WTC11 (cell line): ENCODE data around the gene GAL3ST1. TPM values are rescaled to one million over a fixed set of nuclear protein-coding genes. Genes with fewer than 3 reads are reported as not detected.

Experiments used
- ATAC-seq: fragments of 200-7000 bp; cut with Tn5 transposase; 2 replicates; pipeline ENCODE4 v1.10.0; 2021; ENCODE audit warnings: mild to moderate bottlenecking, moderate library complexity
- CTCF ChIA-PET: fragments of 300-600 bp; sonication (Branson Sonifier 250); formaldehyde crosslinking; loops from one replicate; lab custom pipeline; 2021; ENCODE audit warnings: antibody characterized with exemption; lab: Charles Lee
- POLR2A ChIA-PET: fragments of 350-600 bp; sonication (Branson Sonifier 250); formaldehyde crosslinking; loops from one replicate; lab custom pipeline; 2021; ENCODE audit warnings: antibody characterized with exemption; lab: Charles Lee
- DNase-seq: peaks from one replicate; pipeline ENCODE4 v3.0.0; 2021; ENCODE audit warnings: low spot score
- H3K27ac Mint-ChIP-seq: 2 replicates; pipeline ENCODE4 v1.8.0; 2021; ENCODE audit warnings: mixed read lengths
- H3K27me3 Mint-ChIP-seq: 2 replicates; pipeline ENCODE4 v1.8.0; 2021; ENCODE audit warnings: low read depth, mild to moderate bottlenecking, moderate library complexity, mixed read lengths
- H3K36me3 Mint-ChIP-seq: 2 replicates; pipeline ENCODE4 v1.8.0; 2021; ENCODE audit warnings: mixed read lengths
- H3K4me1 Mint-ChIP-seq: 2 replicates; pipeline ENCODE4 v1.8.0; 2022; ENCODE audit warnings: mixed read lengths
- H3K4me3 Mint-ChIP-seq: 2 replicates; pipeline ENCODE4 v1.8.0; 2021; ENCODE audit warnings: mild to moderate bottlenecking, moderate library complexity, mixed read lengths
- H3K9me3 Mint-ChIP-seq: 2 replicates; pipeline ENCODE4 v1.8.0; 2021; ENCODE audit warnings: mixed read lengths
- ARID4B ChIP-seq: sonication (generic); formaldehyde crosslinking; IDR thresholded peaks from 2 replicates; pipeline ENCODE4 v1.8.0; 2023; ENCODE audit warnings: missing genetic modification reagents, mild to moderate bottlenecking, borderline replicate concordance
- CREB1 ChIP-seq: sonication (generic); formaldehyde crosslinking; IDR thresholded peaks from 2 replicates; pipeline ENCODE4 v1.8.0; 2023; ENCODE audit warnings: mild to moderate bottlenecking, missing genetic modification reagents
- ESRRA ChIP-seq: sonication (generic); formaldehyde crosslinking; IDR thresholded peaks from 2 replicates; pipeline ENCODE4 v1.8.1; 2022; ENCODE audit warnings: mild to moderate bottlenecking, missing genetic modification reagents, borderline replicate concordance
- HMGXB4 ChIP-seq: sonication (generic); formaldehyde crosslinking; IDR thresholded peaks from 2 replicates; pipeline ENCODE4 v1.8.1; 2023; ENCODE audit warnings: mild to moderate bottlenecking, moderate library complexity, missing genetic modification reagents
- JAZF1 ChIP-seq: fragments of 250-450 bp; sonication (Bioruptor Pico); IDR thresholded peaks from 2 replicates; pipeline ENCODE4 v1.9.0; 2021; ENCODE audit warnings: moderate library complexity, mild to moderate bottlenecking, inconsistent platforms
- MLX ChIP-seq: sonication (generic); formaldehyde crosslinking; IDR thresholded peaks from 2 replicates; pipeline ENCODE4 v1.8.1; 2023; ENCODE audit warnings: mild to moderate bottlenecking, missing genetic modification reagents, moderate library complexity
- NFE2L1 ChIP-seq: sonication (generic); formaldehyde crosslinking; IDR thresholded peaks from 2 replicates; pipeline ENCODE4 v1.8.1; 2023; ENCODE audit warnings: missing genetic modification reagents
- NR1H2 ChIP-seq: sonication (generic); formaldehyde crosslinking; IDR thresholded peaks from 2 replicates; pipeline ENCODE4 v1.9.0; 2021; ENCODE audit warnings: mild to moderate bottlenecking, moderate library complexity, missing genetic modification reagents
- PRRX2 ChIP-seq: fragments of 250-450 bp; sonication (Bioruptor Pico); IDR thresholded peaks from 2 replicates; pipeline ENCODE4 v1.8.0; 2021; ENCODE audit warnings: mild to moderate bottlenecking
- RELA ChIP-seq: sonication (generic); formaldehyde crosslinking; IDR thresholded peaks from 2 replicates; pipeline ENCODE4 v1.8.1; 2022; ENCODE audit warnings: missing genetic modification reagents, mild to moderate bottlenecking, borderline replicate concordance
- ZBTB21 ChIP-seq: sonication (generic); formaldehyde crosslinking; IDR thresholded peaks from 2 replicates; pipeline ENCODE4 v1.8.1; 2023; ENCODE audit warnings: mild to moderate bottlenecking, missing genetic modification reagents, borderline replicate concordance
- ZBTB43 ChIP-seq: sonication (generic); formaldehyde crosslinking; IDR thresholded peaks from 2 replicates; pipeline ENCODE4 v1.8.1; 2023; ENCODE audit warnings: mild to moderate bottlenecking, missing genetic modification reagents
- ZNF121 ChIP-seq: sonication (generic); formaldehyde crosslinking; IDR thresholded peaks from 2 replicates; pipeline ENCODE4 v1.8.0; 2023; ENCODE audit warnings: missing genetic modification reagents
- ZNF232 ChIP-seq: sonication (generic); formaldehyde crosslinking; IDR thresholded peaks from 2 replicates; pipeline ENCODE4 v1.8.0; 2022; ENCODE audit warnings: mild to moderate bottlenecking, missing genetic modification reagents
- ZNF281 ChIP-seq: sonication (generic); formaldehyde crosslinking; IDR thresholded peaks from 2 replicates; pipeline ENCODE4 v1.8.0; 2023; ENCODE audit warnings: mild to moderate bottlenecking, missing genetic modification reagents
- ZNF416 ChIP-seq: fragments of 250-450 bp; sonication (Bioruptor Pico); IDR thresholded peaks from 2 replicates; pipeline ENCODE4 v1.9.0; 2021; ENCODE audit warnings: mild to moderate bottlenecking, inconsistent platforms
- ZNF425 ChIP-seq: fragments of 250-450 bp; sonication (Bioruptor Pico); conservative IDR thresholded peaks from 2 replicates; pipeline ENCODE4 v1.9.0; 2021; ENCODE audit warnings: mild to moderate bottlenecking
- ZNF671 ChIP-seq: fragments of 250-450 bp; sonication (Bioruptor Pico); IDR thresholded peaks from 2 replicates; pipeline ENCODE4 v1.8.0; 2021; ENCODE audit warnings: mild to moderate bottlenecking
- total RNA-seq: library from RNA; stranded (reverse); gene quantifications from 3 replicates; pipeline ENCODE4 v1.2.3, GENCODE V29; 2021

GAL3ST1 gene
- total RNA-seq, 1 experiment from 2014 or later = 11.0 TPM

- Mint-ChIP-seq H3K9me3 (no peaks in the 10 kb centered on the region), H3K27me3 (no peaks in the 10 kb centered on the region; the same call in 1 of the 2 replicates), H3K4me3 (no peak overlapping the region), H3K36me3 (no peaks in the 10 kb centered on the region), H3K4me1 (no peaks in the 10 kb centered on the region), H3K27ac (no peak overlapping the region)
- TF ChIP-seq PRRX2 (CRISPR knock-in tag) = no peak
- no peak for TF ChIP-seq ZNF416 (CRISPR knock-in tag)
- TF ChIP-seq HMGXB4 (CRISPR knock-in tag) = no peak
- TF ChIP-seq JAZF1 (CRISPR knock-in tag) = no peak
- no peak for ATAC-seq
- ChIA-PET POLR2A (no interaction called here), CTCF (no interaction called here)
- no peak for DNase-seq
Measured at GRCh38 chr22:30526656-30527055, 47.8 kb downstream of the GAL3ST1 start.

GRCh38 chr22:30523646-30524489 lies 50.6 kb downstream of the GAL3ST1 start:
- ATAC-seq = no peak
- no peaks in the 10 kb centered on the region for H3K36me3 Mint-ChIP-seq
- ChIA-PET POLR2A (no interaction called here), CTCF (interaction anchor here (0.5 kb wide), 1 partner anchor 83 kb away, joined by 3 read pairs; no protein-coding TSS in a partner anchor)
- no peak overlapping the region for H3K4me3 Mint-ChIP-seq
- H3K9me3 Mint-ChIP-seq = no peaks in the 10 kb centered on the region
- H3K4me1 Mint-ChIP-seq = no peaks in the 10 kb centered on the region
- no peak overlapping the region for H3K27ac Mint-ChIP-seq
- TF ChIP-seq MLX (CRISPR knock-in tag) (no peak), NR1H2 (CRISPR knock-in tag) (no peak), RELA (CRISPR knock-in tag) (no peak), ZNF121 (CRISPR knock-in tag) (no peak), CREB1 (CRISPR knock-in tag) (no peak), ZNF416 (CRISPR knock-in tag) (no peak), ZNF671 (no peak), ZBTB43 (CRISPR knock-in tag) (no peak), ARID4B (no peak), ESRRA (CRISPR knock-in tag) (no peak), ZNF425 (CRISPR knock-in tag) (no peak), NFE2L1 (CRISPR knock-in tag) (no peak), ZNF232 (CRISPR knock-in tag) (no peak), ZNF281 (no peak), ZBTB21 (CRISPR knock-in tag) (no peak)
- TF ChIP-seq, all 79 proteins: peak for 0
- no peak for DNase-seq
- no peaks in the 10 kb centered on the region; the same call in 1 of the 2 replicates for H3K27me3 Mint-ChIP-seq
